A172 (cell line): Measurements from ENCODE around the gene LGALS9B. TPM values are rescaled to one million over a fixed set of nuclear protein-coding genes. Genes with fewer than 3 reads are reported as not detected.
"Not testable (repeated sequence)": the region's sequence is repeated elsewhere in the genome, so short reads cannot be mapped to it uniquely, and the experiment has no call there.

Source experiments
- DNase-seq: peaks from one replicate; pipeline ENCODE4 v3.0.0-alpha.2; 2015; ENCODE audit warnings: low spot score
- total RNA-seq: library from RNA; depleted of rRNA; stranded (reverse); fragments of >200 nt; shearing (Covaris generic); gene quantifications from 2 replicates; pipeline ENCODE4 v1.2.3, GENCODE V29; 2014; rRNA removed

Gene LGALS9B
- not detected in 2 replicates for total RNA-seq

DNA sequence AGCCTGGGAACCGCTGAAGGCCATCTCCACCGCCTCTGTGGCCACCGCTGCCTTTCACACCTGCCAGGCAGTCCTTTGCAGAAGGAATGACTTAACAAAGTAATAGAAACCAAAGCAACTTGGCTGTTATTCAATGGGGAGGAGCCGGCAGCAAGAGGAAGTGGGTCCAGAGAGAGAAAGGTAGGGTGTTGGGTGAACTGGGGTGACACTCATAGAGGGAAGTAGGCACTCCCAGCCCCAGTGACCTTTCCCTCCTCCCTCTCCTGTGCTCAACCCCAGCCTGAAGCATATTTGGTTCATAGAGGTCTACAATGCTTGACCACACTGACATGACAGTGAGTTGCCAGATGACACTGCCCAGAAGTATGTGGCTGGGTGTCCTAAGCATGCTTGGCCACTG is at the start of gene LGALS9B:
Gene LGALS9B, minus strand, starts transcription at position 93 of the 400 bp plus-strand sequence. Its CDS starts 69 bp downstream, at position 24.
- DNase-seq: not testable (repeated sequence)

DNA sequence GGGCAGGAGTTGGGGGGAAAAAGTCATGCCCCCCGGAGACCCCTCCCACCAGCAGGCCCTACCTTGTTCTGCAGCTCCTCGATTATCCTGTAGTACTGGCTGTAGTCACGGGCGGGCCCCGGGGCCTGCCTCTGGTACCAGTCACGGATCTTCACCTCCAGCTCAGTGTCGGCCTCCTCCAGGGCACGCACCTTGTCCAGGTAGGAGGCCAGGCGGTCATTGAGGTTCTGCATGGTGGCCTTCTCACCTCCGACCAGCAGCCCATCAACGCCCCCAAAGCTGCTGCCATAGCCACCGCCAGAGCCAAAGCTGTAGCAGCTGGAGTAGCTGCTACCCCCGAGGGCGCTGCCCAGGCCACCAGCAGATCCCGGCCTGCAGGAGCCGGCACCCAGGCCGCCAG is 49.6 kb upstream of the LGALS9B start:
- DNase-seq: not testable (repeated sequence)

DNA sequence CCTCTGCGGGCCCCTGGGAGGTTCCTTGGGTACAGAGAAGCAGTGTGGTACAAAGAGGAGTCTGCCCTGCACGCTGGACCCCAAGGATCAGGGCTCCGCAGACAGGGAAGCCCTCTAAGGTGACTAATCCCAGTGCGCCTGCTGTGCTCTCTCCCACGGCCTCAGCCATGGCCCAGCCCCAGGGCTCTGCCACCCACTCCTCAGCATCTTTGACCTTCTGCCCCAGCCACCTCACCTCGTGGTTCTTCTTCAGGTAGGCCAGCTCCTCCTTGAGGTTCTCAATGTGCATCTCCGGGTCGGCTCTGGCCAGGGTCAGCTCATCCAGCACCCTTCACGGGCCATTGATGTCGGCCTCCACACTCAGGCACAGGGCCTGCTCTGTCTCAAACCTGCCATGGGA is 47.8 kb upstream of the LGALS9B start:
- DNase-seq: not testable (repeated sequence)

DNA sequence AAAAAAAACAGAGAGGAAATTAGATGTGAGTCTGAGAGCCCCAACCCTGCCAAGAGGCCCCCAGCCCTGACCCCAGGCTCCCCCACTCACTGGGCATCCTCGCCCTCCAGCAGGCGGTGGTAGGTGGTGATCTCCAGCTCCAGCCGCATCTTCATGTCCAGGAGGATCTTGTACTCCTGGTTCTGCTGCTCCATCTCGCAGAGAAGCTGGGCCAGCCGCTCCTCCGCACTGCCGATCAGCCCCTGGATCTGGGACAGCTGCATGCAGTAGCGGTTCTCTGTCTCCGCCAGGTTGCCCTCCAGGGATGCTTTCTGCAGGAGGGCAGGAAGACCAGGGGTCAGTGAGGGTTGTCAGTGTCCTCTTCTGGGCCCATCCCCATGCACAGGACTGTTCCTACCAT is 46.2 kb upstream of the LGALS9B start:
- not testable (repeated sequence) for DNase-seq

DNA sequence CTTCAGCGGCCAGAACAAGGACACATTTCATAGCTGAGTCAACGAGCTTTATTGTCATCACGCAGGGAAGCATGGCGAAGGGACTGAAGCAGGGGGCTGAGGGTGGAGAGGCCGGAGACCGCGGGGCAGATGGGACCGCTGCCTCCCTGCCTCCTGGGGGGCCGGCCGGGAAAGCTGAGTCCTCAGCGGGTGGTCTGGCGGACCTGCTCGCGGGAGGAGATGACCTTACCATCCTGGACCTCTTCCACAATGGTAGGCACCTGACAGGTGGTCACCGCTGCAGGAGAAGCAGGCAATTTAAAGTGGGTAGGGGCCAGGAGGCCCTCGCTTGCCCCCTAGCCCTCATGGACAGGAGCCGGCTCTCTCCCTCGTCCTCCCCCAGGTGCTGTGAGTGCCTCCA is 45.0 kb upstream of the LGALS9B start:
- not testable (repeated sequence) for DNase-seq

DNA sequence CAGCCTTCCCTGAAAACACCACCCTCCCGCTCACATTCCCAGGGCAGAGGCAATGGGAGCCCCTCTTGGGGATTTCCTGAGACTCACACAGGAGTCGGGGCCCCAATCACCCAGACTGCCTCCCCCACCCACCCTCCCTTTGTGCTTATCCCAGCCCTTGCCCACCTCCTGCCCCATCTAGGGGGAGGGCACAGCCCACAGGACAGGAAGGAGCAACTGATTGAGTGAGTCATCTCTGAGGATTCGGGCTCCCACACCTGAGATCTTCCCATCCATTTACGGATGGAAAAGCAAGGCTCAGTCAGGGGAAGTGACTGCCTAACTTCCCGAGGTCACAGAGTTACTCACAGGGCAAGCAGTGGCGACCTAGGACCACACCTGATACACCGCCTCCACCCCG is 44.4 kb upstream of the LGALS9B start:
- DNase-seq: not testable (repeated sequence)

DNA sequence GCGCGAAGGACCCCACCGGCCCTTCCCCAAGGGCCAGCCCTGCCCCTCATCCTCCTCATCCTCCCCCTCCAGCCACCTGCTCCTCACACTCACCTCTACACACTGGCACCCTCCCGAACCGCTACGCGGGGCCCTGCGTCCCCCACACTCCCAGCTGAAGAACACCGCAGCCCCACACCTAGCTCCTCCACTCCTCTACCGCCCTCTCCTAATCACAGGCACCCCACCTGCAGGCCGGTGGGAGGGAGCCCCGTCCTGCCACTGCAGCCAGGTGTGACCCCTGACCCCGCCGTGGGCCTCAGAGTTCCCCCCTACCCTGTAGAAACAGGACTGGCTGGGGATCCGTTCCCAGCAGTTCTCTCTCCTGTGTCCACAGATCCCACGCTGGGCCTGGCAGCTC is 38.0 kb upstream of the LGALS9B start:
- DNase-seq: not testable (repeated sequence)

DNA sequence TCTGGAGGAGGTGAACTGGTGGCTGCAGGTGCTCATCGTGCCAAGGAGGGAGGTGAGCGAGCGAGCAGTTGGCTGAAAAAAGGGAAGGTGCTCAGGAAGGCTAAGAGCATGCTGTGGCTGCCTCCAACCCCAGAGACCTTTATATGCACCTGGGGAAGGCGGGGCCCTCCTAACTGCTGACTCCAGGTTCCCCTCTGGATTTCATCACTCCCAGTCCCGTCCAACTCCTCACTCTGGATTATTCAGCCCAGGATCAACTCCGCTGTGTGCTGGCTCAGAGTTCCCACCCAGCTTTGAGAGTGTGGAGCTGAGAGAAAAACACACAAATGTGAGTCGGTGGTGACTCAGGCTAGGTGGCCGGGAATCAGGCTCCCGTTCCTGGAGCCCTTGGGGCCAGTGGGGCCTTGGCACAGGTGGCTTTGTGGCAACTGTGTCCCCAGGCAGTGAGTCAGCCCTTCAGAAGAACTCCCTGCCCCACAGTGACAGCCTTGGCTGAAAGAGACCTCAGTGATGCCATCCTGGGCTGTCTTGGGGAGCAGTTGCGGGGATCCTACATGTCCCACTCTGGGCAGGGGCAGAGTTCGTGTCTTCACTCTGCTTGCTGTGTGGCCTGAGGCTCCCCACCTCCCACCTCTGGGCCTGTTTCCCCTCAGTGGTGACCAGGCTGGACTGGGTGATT is 37.2 kb upstream of the LGALS9B start:
- not testable (repeated sequence) for DNase-seq

DNA sequence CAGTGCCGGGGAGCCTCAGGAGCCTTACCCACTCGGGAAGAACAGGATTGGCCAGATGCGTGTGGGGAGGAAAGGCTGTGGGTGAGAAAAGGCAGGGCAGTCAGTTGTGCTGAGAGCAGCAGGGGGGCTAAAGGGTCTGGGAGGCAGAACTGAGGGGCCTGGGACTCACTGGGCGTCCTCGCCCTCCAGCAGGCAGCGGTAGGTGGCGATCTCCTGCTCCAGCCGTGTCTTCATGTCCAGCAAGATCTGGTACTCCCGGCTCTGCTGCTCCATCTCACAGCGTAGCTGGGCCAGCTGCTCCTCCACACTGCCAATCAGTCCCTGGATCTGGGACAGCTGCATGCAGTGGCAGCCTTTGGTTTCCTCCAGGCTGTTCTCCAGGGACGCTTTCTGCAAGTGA is 34.6 kb upstream of the LGALS9B start:
- DNase-seq: not testable (repeated sequence)

DNA sequence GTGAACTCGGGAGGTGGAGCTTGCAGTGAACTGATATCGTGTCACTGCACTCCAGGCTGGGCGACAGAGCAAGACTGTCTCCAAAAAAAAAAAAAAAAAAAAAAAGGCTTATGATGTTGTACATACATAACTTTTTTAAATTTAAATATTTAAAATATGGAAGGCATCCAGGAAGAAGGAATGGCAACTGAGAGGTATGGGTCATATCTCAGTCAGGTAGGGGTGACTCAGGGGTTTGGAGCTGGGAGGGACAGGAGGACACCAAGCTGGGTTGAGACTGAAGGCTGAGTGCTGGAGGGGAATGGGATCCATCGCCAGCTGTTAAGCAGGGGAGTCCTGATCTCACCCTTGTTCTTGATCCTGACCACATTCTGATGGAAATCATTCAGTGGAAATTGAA is 33.0 kb upstream of the LGALS9B start:
- not testable (repeated sequence) for DNase-seq

DNA sequence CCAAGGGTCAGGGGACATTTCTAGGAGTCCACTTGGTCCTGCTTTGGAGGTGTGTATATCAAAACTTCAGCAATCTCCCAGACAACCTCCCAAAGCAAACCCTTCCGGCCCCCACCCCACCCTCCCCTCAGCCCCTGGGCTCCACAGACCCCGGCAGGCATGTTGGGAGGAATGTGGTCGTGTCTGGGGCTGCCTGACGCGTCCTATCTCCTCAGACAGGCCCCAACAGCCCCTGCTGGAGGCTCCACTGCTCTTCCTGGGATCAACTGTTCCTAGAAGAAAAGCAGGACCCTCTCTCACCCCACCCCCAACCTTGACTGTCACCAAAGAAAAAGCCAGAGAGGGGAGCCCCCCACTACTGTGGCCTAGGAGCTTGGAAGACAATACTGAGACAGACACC is 28.1 kb upstream of the LGALS9B start:
- not testable (repeated sequence) for DNase-seq

DNA sequence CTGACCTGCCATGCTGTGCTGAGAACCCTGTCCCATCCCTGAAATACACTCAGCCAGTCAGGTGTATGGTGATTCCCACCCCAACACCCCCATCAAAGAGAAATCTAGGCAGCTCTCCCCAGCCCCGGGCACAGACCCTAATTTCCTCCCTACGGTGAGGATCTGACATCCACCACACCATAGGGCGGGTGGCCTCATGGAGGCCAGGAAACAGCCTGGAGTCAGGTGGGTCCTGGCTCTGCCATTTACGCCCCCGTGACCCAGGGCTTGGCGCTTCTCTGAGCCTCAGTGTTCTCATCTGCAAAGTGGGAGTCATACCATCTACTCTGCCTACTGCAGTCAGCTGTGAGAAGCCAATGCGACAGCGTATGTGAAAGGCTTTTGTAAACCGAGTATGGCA is 27.4 kb upstream of the LGALS9B start:
- not testable (repeated sequence) for DNase-seq

DNA sequence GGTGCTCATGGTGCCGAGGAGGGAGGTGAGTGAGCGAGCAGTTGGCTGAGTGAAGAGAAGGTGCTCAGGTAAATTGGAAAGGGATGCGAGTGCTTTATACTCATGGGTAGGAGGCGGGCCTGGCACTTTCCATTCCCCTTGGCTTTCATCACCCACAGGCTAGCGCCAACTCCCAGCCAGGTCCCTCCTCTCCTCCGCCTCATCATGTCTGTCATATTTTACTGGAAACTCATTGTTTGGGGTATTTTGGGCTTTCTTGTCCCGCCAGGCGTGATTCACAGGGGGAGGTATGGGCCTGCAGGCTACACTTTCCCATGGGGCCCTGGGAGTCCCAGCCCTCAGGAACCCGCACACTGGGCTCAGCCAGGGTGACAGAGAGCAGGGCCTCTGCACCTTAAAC is 26.8 kb upstream of the LGALS9B start:
- DNase-seq: not testable (repeated sequence)

DNA sequence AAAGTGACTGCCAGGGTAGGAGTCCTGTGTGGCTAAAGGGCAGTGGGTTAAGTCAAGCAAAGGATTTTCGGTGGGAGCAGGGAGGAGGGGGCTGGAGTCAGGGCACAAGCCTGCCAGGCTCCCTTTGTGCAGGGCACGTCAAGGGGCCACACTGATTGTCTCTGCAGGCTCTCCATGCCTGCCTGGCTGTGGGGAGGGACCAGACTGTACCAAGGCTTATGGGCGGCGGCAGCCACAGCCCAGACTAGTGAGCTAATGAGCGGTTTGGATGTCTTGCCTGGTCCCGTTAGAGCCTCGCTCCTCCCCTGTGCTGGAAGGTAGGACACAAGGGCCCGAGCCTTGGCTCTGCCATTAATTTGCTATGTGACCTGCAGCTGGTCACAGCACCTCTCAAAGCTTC is 25.6 kb upstream of the LGALS9B start:
- not testable (repeated sequence) for DNase-seq

DNA sequence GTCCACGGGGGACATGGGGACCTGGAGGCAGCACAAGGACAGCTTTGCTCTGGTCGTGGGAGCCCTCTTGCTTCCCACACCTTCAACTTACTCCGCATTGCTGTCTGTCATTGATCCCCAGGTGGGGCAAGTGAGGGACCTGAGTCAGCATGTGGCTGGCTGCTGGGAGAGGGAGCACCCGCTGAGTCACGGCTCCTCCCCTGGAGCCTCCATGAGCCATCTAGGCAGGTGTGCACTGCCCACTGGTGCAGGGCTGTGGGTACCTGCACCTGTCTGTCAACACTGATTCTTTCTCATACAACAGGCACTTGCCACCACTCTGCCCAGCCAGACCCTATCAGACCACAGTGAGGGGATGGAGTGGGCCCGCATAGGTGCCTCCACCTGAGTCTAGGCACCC is 24.8 kb upstream of the LGALS9B start:
- DNase-seq: not testable (repeated sequence)

DNA sequence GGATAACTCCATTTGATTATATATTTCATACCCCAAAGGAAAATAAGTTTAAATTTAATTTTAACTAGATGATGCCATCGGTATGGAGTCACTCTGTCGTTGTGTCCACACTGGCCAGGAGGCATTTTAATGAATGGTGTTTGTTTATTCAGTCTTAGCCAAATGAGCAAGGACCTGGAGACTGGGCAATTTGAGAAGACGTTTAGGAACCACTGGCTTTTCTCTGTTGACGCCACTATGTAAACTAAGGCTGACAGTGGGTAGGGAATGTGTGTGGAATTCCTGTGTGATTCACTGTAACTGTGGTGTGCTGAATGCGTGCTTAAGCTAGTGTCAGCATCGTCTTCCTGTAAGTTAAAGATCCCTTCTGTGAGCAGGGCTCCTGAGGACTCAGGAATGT is 17.6 kb upstream of the LGALS9B start:
- DNase-seq: peak; percentile 5

DNA sequence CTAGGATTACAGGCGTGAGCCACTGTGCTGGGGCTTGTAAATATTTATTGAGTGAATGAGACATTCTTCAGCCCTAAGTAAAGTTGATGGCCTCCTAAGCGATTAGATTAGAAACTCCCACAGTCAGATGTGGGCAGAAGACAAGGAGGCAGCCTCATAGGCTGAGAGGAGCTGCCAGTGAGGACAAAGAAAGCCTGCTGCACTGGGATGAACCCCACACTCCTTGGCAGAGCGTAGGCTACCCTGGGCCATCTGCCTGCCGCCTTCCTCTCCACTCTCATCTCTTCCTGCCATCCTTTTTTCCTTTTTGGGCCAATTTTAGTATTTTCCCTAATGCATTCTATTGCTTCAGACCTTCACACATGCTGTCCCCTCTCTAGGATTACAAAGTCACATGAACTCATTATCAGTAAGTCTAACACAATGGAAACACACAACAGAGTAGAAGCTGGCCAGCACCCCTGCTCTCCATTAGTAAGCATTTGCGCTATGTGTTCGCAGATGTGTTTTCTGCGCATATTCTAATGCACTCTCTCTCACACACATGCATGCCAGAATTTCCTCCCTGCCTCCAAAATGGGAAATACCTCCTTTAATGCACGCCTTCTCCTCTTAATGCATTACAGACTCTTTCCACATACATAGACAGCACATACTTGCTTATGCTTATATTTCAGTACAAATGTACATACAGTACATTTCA is 12.7 kb upstream of the LGALS9B start:
- DNase-seq: not testable (repeated sequence)

DNA sequence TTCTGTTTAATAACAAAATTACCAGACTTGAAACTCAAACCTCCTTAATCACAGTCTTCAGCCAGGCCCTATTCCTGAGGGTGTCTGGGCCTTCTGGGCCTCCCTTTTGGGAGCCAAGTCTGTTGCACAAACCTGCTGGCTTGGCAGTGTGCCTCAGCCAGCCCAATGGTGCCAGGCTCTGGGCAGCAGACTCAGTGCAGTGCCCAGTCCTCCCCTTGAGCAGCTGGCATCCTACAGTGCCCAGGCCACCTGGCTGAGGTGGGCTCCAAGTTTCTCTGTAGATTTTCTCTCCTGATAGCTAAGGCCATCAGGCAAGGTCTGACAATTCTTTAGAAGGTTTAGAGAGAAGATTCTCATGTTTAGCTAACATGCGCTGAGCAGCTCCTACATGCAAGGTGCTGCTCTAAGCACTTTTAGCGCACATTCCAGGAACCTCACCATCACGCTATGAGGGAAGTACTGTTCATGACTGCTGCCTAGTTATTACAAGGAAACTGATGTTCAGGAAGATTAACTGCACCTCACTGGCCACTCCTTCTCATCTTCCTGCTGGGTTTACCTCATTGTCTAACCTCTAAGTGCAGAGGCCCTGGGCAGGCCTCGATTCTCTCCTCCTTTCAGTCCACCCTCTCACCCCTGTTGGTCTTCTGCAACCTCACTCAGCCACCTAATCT is 10.2 kb upstream of the LGALS9B start:
- not testable (repeated sequence) for DNase-seq

DNA sequence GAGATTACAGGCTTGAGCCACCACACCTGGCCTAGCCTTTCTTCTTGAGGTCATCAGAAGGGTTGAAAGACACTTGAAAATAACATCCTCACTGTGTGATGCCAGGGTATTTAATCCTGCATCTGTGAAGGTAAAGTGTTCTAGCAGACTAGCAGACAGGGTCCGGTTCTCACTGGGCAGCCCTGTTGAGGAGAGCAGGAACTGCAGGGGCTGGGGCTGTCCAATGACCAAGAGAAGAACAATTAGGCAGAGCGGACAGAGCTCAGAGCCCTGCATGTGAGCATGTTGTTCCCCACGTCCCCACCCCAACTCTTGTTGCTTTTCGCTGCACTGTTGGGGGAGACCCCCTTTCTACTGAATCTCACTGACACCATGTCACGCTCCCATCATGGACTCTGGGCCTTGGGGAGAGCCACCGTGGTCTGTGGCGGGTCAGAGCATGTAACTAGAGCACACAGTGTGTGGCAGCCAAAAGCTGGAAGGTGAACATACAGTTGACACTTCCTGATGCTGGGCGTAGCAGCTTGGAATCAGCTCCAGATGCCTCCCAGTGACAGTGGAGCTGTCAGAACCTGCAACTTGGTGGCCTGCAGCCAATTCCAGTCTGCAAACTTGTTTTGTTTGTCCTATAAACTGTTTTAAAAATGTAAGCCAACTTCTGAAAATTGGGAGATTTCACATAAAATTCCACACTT is 7.9 kb upstream of the LGALS9B start:
- DNase-seq: not testable (repeated sequence)

DNA sequence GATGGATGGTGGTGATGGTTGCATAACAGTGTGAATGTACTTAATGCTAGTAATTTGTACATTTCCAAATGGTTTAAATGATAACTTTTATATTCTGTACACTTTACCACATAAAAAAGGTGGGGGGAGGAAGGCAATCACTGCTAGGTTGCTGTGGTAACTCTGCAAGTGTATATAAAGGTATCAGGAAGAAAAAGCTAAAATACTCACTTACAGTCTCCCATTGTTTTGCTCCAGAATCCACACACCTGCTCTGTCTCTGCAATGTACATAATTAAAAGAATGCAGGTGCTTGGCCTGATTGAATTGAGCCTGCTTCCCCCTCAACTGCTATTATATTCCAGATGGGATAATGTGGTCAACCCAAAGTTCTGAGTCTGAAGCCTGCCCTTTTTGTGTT is 6.7 kb upstream of the LGALS9B start:
- DNase-seq: not testable (repeated sequence)

DNA sequence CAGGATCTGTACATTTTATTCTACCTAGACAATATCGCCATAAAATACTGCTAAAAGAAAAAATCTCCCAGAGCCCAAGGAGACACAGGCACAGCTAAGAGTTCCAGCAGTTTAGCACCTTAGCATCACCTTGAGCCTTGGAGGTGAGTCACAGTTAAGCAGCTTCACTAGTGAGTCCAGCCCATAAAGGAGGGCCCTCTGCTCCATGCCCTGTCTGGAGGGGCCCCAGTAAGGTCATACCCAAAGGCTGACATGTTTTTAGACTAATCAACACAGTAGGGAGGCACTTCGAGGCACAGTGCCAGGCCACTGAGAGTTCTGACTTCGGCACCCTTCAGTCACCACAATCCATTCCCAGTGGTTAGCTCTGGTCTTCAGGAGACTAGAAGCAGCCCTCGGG is 2.6 kb upstream of the LGALS9B start:
- not testable (repeated sequence) for DNase-seq

DNA sequence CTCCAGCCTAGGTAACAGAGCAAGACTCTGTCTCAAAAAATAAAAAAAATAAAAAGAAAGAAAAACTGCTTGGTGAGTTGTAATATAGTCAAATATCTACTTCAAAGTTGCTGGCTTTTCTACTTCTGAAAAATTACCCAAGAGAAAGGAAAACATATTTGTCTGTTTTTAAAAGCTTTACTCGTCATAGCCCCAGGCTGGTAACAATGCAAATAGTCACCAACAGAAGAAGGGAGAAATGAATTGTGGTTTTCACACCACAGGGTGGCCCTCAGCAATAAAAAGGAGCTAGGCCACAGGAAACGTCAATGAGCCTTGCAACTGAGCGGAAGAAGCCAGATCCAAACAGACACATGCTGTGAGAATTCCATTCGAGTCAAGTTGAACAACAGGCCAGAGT is 1.8 kb upstream of the LGALS9B start:
- DNase-seq: not testable (repeated sequence)
